ENCODE results near the gene OR5K4.
"Not testable (repeated sequence)": the region's sequence is repeated elsewhere in the genome, so short reads cannot be mapped to it uniquely, and the experiment has no call there.

OR5K4 gene

GRCh38 chr3:98367464-98368246 is 14.0 kb downstream of the OR5K4 start:
- in situ Hi-C loops (cut with MboI; ENCODE audit: low sequenced_read_pairs), result no loop called here

- in situ Hi-C loops (cut with MboI; ENCODE audit: low sequenced_read_pairs), result no loop called here
These were observed 17.5 kb downstream of the OR5K4 start for GRCh38 chr3:98371186-98371585.

DNA sequence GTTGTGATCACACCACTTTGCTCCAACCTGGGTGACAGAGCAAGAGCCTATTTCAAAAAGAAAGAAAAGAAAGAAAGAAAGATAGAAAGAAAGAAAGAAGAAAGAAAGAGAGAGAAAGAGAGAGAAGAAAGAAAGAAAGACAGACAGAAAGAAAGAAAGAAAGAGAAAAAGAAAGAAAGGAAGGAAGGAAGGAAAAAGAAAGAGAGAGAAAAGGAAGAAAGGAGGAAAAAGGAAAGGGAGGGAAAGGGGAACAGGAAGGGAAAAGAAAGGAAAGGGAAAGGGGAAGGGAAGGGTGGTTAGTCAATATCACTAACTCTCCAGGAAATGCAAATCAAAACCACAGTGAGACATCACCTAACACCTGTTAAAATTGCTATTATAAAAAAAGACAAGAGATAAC is 18.2 kb downstream of the OR5K4 start:
- in situ Hi-C loops (cut with MboI; ENCODE audit: low sequenced_read_pairs), result no loop called here

- in situ Hi-C loops (cut with MboI; ENCODE audit: low sequenced_read_pairs), result no loop called here
These were observed 18.8 kb downstream of the OR5K4 start for GRCh38 chr3:98372445-98372844.

- in situ Hi-C loops (cut with MboI; ENCODE audit: low sequenced_read_pairs), result no loop called here
These were observed 23.0 kb downstream of the OR5K4 start for GRCh38 chr3:98376631-98377030.

DNA sequence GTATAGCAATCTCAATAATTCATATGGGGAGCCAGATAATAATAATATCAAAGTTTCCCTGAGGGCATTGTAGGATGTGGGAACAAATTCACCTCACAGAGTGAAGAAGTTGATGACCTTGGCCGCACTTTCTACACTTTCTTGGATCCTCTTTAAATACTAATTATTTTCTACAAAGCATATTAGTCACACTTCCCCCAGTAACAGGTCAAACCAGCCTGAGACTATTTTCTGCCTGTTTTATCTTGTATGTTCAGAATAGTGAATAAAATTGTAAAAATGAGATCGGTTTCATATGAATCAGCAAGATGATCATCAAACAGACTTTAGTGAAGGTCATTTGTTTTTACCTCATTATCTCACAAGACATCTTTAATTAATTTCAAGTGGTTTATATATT is 34.5 kb downstream of the OR5K4 start:
- in situ Hi-C loops (cut with MboI; ENCODE audit: low sequenced_read_pairs), result no loop called here

- in situ Hi-C loops (cut with MboI; ENCODE audit: low sequenced_read_pairs), result no loop called here
These were observed 36.7 kb downstream of the OR5K4 start, which contains the start of gene OR5K3 for GRCh38 chr3:98390366-98390765. OR5K3 (plus strand) TSS chr3:98390666; CDS start chr3:98390666, 0 bp downstream.

GRCh38 chr3:98395101-98395500 is 41.4 kb downstream of the OR5K4 start:
- in situ Hi-C loops (cut with MboI; ENCODE audit: low sequenced_read_pairs), result no loop called here

DNA sequence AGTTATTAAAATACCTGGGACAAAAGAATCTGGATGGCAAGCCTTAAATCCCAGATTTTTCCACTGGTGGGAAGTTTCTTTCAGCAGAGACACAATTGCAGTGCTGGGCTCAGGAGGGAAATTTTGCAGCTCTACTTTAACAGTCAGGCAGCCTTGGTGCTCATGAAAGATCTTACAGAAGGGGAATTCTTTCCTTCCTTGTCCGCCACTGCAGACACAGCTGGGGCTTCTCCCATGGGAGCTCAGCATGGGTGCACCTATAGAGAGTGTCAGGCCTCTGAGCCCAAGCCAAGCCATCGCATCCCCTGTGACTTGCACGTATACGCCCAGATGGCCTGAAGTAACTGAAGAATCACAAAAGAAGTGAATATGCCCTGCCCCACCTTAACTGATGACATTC is 42.8 kb downstream of the OR5K4 start:
- in situ Hi-C loops (cut with MboI; ENCODE audit: low sequenced_read_pairs), result not testable (repeated sequence)

GRCh38 chr3:98398513-98398912 is 44.9 kb downstream of the OR5K4 start:
- in situ Hi-C loops (cut with MboI; ENCODE audit: low sequenced_read_pairs), result no loop called here

GRCh38 chr3:98402507-98402906 is 48.9 kb downstream of the OR5K4 start:
- in situ Hi-C loops (cut with MboI; ENCODE audit: low sequenced_read_pairs), result no loop called here

DNA sequence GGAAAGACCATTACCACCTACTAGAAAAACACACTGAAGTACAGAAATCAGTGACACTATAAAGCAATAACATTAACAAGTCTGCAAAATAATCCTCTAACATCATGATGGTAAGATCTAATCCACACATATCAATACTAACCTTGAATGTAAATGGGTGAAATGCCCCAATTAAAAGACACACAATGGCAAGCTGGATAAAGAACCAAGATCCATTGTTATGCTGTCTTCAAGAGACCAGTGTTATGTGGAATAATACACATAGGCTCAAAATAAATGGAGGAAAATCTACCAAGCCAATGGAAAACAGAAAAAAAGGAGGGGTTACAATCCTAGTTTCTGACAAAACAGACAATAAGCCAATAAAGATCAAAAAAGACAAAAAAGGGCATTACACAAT is 50.4 kb downstream of the OR5K4 start:
- in situ Hi-C loops (cut with MboI; ENCODE audit: low sequenced_read_pairs), result no loop called here
